PFSK-1 (cell line): ENCODE measurements around the gene PTCH1.

Source experiments
- FOXP2 ChIP-seq: optimal IDR thresholded peaks from 2 replicates; pipeline ENCODE3; 2011; ENCODE audit warnings: borderline replicate concordance, control low read depth, inconsistent platforms; ENCODE audit not compliant: insufficient read depth; ENCODE audit errors: extremely low read length, extremely low read depth
- POLR2AphosphoS5 ChIP-seq: IDR thresholded peaks from 2 replicates; pipeline ENCODE4 v1.6.1; 2012; ENCODE audit warnings: low read depth, mild to moderate bottlenecking, control low read depth, low read length, moderate library complexity
- SIN3A ChIP-seq: IDR thresholded peaks from 2 replicates; pipeline ENCODE4 v1.6.1; 2012; ENCODE audit warnings: mild to moderate bottlenecking, low read length, moderate library complexity, borderline replicate concordance; ENCODE audit not compliant: insufficient read depth
- TAF1 ChIP-seq: IDR thresholded peaks from 2 replicates; pipeline ENCODE4 v1.6.1; 2012; ENCODE audit warnings: low read length, control low read depth, borderline replicate concordance; ENCODE audit not compliant: insufficient read depth
- TF ChIP-seq, protein P1 (sequence below), 2 experiments: IDR thresholded peaks; 2 replicates each; pipeline versions ENCODE4 v1.6.1 to v1.8.0; 2011 to 2012; ENCODE audit warnings: low read depth in 2 of 2, low read length in 2 of 2, control low read depth in 1 of 2, inconsistent platforms in 1 of 2, mild to moderate bottlenecking in 1 of 2, moderate library complexity in 1 of 2; ENCODE audit not compliant: insufficient read depth in 1 of 2

DNA sequence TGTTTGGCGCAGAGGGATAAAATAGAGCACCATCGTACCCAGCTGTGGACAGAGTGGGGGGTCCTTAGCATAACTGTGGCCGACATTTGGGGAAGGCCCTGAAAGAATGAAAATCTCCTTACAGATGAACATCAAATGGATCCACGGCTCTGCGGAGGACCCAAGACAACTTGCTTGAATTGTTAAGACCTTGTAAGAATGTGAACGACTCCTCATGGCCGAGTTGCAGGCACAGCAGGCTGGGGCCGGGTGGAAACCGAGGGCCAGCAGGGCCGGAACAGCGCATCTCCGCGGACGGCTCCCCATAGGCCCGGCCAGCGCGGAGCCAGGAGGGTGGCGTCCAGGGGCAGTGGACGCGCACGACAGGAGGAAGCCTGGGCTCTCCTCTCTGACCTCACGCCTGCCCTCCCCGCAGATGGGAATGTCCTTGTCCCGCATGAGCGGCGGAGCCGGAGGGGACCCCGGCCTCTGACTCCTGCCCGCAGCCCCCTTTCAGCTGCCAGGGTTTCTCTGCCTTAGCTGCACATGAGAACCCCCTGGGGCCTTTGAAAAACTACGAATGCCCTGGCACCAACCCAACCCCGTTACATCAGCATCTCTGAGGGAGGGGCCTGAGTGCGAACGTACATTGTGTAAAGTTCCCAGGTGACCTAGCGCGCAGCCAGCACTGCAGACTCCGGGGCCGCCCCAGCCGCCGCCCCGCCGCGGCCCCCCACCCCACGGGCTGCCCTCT is 36.2 kb upstream of the PTCH1 start:
- TF ChIP-seq POLR2AphosphoS5 (no peak), SIN3A (no peak), TAF1 (no peak), FOXP2 (no peak)
- TF ChIP-seq, protein P1, sequence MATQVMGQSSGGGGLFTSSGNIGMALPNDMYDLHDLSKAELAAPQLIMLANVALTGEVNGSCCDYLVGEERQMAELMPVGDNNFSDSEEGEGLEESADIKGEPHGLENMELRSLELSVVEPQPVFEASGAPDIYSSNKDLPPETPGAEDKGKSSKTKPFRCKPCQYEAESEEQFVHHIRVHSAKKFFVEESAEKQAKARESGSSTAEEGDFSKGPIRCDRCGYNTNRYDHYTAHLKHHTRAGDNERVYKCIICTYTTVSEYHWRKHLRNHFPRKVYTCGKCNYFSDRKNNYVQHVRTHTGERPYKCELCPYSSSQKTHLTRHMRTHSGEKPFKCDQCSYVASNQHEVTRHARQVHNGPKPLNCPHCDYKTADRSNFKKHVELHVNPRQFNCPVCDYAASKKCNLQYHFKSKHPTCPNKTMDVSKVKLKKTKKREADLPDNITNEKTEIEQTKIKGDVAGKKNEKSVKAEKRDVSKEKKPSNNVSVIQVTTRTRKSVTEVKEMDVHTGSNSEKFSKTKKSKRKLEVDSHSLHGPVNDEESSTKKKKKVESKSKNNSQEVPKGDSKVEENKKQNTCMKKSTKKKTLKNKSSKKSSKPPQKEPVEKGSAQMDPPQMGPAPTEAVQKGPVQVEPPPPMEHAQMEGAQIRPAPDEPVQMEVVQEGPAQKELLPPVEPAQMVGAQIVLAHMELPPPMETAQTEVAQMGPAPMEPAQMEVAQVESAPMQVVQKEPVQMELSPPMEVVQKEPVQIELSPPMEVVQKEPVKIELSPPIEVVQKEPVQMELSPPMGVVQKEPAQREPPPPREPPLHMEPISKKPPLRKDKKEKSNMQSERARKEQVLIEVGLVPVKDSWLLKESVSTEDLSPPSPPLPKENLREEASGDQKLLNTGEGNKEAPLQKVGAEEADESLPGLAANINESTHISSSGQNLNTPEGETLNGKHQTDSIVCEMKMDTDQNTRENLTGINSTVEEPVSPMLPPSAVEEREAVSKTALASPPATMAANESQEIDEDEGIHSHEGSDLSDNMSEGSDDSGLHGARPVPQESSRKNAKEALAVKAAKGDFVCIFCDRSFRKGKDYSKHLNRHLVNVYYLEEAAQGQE (IDR thresholded peaks at IDR 0.05; ENCODE audit: insufficient read depth in 1 of 2, low read depth in 2 of 2, low read length in 2 of 2), result no peak
